ENCODE measurements around the gene SYMPK.

SYMPK gene

DNA sequence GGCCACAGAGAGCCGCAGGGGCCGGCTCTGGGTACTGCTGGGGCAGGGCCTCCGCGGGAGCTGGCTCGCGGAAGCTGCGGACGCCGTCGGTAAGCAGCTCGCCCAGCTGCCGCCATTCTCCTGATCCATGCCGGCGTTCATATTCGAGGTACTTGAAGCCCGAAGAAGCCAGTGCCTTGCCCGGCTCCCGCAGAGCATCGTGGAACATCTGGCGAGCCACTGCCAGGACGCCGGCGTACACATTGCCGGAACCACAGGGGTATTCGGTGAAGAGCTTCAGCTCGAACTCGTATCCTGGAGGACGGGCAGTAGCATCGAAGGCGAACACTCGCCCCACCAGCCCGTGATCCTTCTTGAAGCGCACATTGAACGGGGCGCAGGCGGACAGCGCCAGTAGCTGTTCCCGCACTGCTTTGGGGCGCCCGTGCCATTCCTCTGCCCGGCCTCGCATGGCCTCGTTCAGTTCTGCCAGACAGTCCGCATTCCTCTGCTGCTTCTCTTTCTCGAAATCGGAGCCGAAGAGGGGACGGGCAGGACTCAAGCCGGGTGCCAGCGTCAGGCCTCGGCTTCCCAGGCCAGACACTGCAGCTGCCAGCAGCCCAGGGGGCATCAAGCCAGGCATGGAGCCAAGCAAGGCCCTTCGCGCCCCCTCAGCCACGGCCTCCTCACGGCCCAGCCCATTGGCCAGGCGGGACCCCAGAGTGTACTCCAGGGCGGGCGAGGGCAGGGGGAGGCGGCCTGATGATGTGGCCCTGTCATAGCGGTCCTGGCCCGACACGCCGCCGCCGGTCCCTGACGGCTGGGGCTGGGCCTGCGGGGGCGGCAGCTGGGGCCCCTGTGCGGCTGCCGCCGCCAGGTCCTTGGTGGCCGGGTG, 22.0 kb upstream of the SYMPK start:
- TF ChIP-seq, protein P1, sequence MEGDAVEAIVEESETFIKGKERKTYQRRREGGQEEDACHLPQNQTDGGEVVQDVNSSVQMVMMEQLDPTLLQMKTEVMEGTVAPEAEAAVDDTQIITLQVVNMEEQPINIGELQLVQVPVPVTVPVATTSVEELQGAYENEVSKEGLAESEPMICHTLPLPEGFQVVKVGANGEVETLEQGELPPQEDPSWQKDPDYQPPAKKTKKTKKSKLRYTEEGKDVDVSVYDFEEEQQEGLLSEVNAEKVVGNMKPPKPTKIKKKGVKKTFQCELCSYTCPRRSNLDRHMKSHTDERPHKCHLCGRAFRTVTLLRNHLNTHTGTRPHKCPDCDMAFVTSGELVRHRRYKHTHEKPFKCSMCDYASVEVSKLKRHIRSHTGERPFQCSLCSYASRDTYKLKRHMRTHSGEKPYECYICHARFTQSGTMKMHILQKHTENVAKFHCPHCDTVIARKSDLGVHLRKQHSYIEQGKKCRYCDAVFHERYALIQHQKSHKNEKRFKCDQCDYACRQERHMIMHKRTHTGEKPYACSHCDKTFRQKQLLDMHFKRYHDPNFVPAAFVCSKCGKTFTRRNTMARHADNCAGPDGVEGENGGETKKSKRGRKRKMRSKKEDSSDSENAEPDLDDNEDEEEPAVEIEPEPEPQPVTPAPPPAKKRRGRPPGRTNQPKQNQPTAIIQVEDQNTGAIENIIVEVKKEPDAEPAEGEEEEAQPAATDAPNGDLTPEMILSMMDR (IDR thresholded peaks at IDR 0.05; ENCODE audit: low read depth, low read length) = no peak

DNA sequence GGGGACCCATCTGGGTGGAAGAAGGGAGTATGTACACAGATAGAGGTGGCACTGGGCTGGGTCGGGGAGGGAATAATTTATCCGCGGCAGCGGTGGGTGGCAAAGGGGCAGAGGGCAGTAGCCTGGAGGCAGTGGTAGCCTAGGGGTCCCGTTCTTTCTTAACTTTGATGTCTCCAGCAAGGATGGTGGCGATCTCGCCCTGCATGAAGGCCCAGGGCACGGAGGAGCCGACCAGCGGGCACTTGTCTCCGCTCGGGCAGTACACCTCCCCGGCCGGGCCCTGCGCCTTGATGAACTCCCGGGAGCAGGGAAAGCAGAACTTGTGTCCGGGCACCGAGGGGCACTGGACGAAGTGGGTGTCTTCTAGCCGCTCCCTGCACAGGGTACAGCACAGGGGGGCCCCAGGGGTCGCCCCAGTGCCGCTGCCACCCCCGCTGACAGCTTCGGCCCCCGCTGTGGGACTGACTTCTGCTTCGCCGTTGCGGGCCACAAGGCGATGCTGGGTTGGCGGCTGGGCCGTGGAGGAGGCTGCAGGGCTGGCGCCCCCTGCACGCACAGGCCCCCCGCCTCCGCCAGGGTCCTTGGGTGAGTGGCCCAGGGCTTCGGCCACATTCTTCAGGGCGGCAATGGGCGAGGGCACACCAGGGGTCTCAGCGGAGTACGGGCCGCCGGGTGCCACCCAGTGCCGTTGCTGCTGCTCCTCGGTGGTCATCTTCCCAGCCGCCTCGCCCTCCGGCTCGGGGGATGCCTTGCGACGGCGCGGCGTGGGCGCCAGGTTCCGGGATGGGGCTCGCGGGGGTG, 21.1 kb upstream of the SYMPK start:
- no peak overlapping the region for H3K4me3 ChIP-seq (ENCODE audit: low read depth, low read length)

More for the DNA sequence above, 22.0 kb upstream of the SYMPK start:
- H3K4me3 ChIP-seq (ENCODE audit: low read depth, low read length) = peak overlapping the region; percentile 68

DNA sequence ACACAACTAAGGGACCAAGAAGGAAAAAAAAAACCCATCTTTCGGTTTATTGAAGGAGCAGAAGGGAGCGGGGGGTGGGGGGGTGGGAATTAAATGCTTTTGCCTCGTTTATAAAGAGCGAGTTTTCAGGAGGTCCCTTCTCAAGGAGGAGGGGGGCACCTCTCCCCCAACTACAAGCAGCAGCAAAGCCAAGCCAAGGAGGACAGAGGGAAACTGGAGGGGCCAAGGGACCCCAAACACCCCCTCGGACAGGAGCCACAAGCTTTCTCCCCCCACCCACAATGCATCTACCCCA, 20.6 kb upstream of the SYMPK start:
- no peak overlapping the region for H3K4me3 ChIP-seq (ENCODE audit: low read depth, low read length)
- TF ChIP-seq, protein P1 (IDR thresholded peaks at IDR 0.05; ENCODE audit: low read depth, low read length) = no peak

More for the DNA sequence above, 21.1 kb upstream of the SYMPK start:
- TF ChIP-seq, protein P1 (IDR thresholded peaks at IDR 0.05; ENCODE audit: low read depth, low read length) = no peak

DNA sequence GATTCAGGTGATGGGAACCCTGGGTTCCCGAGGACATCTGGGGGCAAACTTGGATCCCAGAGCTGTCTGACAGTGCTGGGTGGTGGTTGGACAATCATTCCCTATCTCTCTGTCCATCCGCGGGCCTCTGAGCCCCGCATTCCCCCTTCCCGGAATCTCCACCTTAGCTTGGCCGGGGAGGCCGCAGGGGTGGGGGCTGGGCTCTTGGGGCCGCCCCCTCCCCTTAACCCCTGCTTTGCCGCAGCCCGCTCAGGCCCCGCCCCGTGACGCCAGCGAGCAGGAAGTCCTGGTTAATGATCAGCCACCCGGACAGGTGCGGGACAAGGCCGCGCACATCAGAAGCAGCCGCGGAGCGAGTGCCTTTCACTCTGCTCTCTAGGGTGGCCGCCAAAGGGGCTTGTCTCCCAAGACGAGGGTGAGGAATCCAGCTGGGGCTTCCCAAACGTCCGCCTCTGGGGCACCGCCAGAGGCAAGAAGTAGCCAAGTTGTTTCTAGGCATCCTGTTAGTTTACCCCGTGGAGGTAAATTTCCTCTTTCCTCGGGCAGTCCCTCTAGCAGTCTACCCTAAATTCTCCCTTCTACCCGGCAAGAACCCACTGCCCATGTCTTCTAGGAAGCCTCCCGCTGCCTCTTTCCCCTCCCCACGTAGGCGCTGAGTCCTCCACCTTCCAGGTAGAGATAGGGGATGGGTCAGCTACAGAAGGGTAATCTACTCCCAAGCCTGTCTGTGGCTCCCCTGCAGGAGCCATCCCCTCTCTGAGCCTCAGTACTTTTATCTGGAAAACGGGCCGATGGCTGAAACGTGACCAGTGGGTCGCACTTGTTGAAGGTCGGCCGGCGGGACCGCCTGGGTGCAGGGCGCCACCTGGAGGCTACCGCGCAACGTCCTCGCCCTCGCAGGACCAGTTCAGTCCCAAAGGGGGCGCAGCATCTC, 20.0 kb upstream of the SYMPK start:
- no peak overlapping the region for H3K4me3 ChIP-seq (ENCODE audit: low read depth, low read length)
- TF ChIP-seq, protein P1 (IDR thresholded peaks at IDR 0.05; ENCODE audit: low read depth, low read length) = peak; percentile 95

DNA sequence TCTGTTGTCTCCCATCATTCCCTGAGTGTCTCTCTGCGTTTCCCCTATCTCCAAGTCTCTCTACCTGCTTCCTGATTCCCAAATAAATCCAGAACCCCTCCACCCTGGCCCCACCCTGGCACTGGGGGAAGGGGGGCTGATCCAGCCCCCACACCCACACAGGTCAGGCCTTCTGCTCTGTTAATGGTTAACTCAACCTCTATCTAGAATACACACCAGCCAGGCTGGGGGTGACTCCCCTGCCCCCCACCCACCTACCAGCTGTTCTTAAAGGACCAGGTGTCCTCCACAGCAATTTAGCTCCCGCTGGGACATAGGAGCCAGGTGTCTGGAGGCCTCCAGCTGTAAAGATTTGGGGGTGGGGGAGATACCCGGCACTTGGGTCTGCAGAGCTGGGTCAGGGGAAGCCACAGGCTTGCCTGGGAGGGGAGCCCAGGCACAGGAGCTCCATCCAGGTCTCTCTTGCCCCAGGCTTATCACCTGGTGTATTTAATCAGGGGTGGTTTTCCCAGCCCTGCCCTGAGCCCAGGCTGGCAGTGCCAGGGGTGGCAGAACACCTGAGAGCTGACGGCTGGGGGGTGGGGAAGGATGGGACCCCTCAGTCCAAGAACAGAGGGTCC, 19.1 kb upstream of the SYMPK start:
- no peak overlapping the region for H3K4me3 ChIP-seq (ENCODE audit: low read depth, low read length)
- TF ChIP-seq, protein P1 (IDR thresholded peaks at IDR 0.05; ENCODE audit: low read depth, low read length) = no peak

DNA sequence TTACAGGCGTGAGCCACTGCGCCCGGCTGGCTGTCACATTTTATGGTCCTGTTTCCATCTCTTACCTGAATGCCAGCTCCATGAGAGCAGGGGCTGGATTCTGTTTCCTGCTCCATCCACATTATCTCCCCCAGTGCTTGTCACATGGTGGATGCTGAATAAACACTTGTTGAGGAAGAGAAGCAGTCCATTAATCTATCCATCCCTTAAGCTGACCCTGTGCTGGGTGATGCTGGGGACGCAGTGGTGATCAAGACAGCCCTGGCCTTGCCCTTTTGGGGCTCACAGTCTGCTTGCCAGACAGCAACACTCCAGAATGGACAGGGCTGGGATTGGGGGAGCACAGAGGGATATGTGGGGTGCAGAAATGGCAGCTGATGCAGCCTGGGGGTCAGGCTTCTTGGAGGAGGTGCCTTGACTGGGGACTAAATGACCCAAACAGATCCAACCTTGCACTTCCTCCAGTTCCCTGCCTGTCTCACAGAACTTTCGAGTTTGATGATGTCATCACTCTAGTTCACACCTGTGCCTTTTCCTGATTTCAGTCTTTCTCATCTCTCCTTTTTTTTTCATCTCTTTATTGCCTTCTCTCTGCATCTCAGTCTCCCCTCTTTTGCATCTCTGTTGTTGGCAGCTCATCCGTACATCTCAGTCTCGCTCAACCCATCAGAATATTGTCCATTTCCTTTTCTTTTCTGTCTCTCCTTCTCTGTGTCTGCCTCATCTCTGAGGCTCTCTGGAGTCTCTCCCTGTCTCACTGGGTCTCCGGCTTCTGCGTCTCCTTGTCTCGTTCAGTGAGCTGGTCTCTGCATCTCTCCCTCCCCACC, 18.3 kb upstream of the SYMPK start:
- no peak overlapping the region for H3K4me3 ChIP-seq (ENCODE audit: low read depth, low read length)
- TF ChIP-seq, protein P1 (IDR thresholded peaks at IDR 0.05; ENCODE audit: low read depth, low read length) = no peak
